GM21360 (cell line): ENCODE results near the gene RTN4R.

ENCODE experiments used
- ATAC-seq: cut with Tn5 transposase; IDR thresholded peaks from one replicate; pipeline ENCODE4 v1.9.1; 2021; ENCODE audit warnings: mild to moderate bottlenecking, moderate library complexity; ENCODE audit not compliant: unreplicated experiment

RTN4R gene

GRCh38 chr22:20204806-20205205 lies 63.3 kb downstream of the RTN4R start:
- ATAC-seq, result no peak

- ATAC-seq, result no peak
These were observed 63.8 kb downstream of the RTN4R start for GRCh38 chr22:20204311-20204710.

GRCh38 chr22:20203552-20204201 lies 64.4 kb downstream of the RTN4R start:
- no peak for ATAC-seq

- no peak for ATAC-seq
These were observed 65.0 kb downstream of the RTN4R start for GRCh38 chr22:20203142-20203551.

GRCh38 chr22:20201837-20202392 lies 66.2 kb downstream of the RTN4R start:
- no peak for ATAC-seq

- ATAC-seq, result no peak
These were observed 68.2 kb downstream of the RTN4R start for GRCh38 chr22:20199906-20200305.

- ATAC-seq, result no peak
These were observed 68.7 kb downstream of the RTN4R start for GRCh38 chr22:20199413-20199842.

- ATAC-seq, result no peak
These were observed 69.4 kb downstream of the RTN4R start for GRCh38 chr22:20198557-20199319.

GRCh38 chr22:20197407-20198030 lies 70.6 kb downstream of the RTN4R start:
- no peak for ATAC-seq

GRCh38 chr22:20196094-20196842 lies 71.8 kb downstream of the RTN4R start:
- no peak for ATAC-seq

- ATAC-seq, result no peak
These were observed 73.2 kb downstream of the RTN4R start for GRCh38 chr22:20194681-20195593.

GRCh38 chr22:20193761-20194494 lies 74.2 kb downstream of the RTN4R start:
- no peak for ATAC-seq

GRCh38 chr22:20192972-20193760 lies 75.0 kb downstream of the RTN4R start:
- no peak for ATAC-seq

GRCh38 chr22:20192293-20192971 lies 75.7 kb downstream of the RTN4R start:
- ATAC-seq, result no peak

- ATAC-seq, result no peak
These were observed 76.3 kb downstream of the RTN4R start for GRCh38 chr22:20191803-20192202.
